Smooth muscle cell of the brain vasculature (primary cell): ENCODE results near the gene GNL3.
A peak's percentile ranks its signal among the peaks of the same experiment; 100 is the strongest.
"Not testable (repeated sequence)": the region's sequence is repeated elsewhere in the genome, so short reads cannot be mapped to it uniquely, and the experiment has no call there.

Experiments used
- DNase-seq: peaks from one replicate; pipeline ENCODE4 v3.0.0-alpha.2; 2012; ENCODE audit warnings: low read depth, low spot score

The GNL3 gene

GRCh38 chr3:52685709-52686691, at the start of gene GNL3, which contains the start of gene PBRM1:
Gene GNL3, plus strand, starts transcription at chr3:52686032. Its CDS starts 61 bp downstream, at chr3:52686093.
Gene PBRM1, minus strand, starts transcription at chr3:52685913.
- DNase-seq = peak; percentile 89

GRCh38 chr3:52636673-52637072, 49.2 kb upstream of the GNL3 start:
- no peak for DNase-seq

GRCh38 chr3:52645549-52645948, 40.3 kb upstream of the GNL3 start:
- no peak for DNase-seq

GRCh38 chr3:52649461-52650210, 36.2 kb upstream of the GNL3 start:
- no peak for DNase-seq

GRCh38 chr3:52650439-52650838, 35.4 kb upstream of the GNL3 start:
- DNase-seq = no peak

- no peak for DNase-seq
Measured at GRCh38 chr3:52651592-52651991, 34.2 kb upstream of the GNL3 start.

GRCh38 chr3:52655895-52656294, 29.9 kb upstream of the GNL3 start:
- no peak for DNase-seq

- DNase-seq = no peak
Measured at GRCh38 chr3:52660046-52660445, 25.8 kb upstream of the GNL3 start.

- DNase-seq = no peak
Measured at GRCh38 chr3:52663098-52663497, 22.7 kb upstream of the GNL3 start.

GRCh38 chr3:52670621-52671521, 15.0 kb upstream of the GNL3 start:
- peak; percentile 94 for DNase-seq

GRCh38 chr3:52671676-52672075, 14.2 kb upstream of the GNL3 start:
- DNase-seq = no peak

GRCh38 chr3:52676201-52676600, 9.6 kb upstream of the GNL3 start:
- not testable (repeated sequence) for DNase-seq

- DNase-seq = no peak
Measured at GRCh38 chr3:52678265-52679198, 7.3 kb upstream of the GNL3 start.

GRCh38 chr3:52679199-52679538, 6.7 kb upstream of the GNL3 start:
- no peak for DNase-seq

GRCh38 chr3:52679811-52680210, 6.0 kb upstream of the GNL3 start:
- DNase-seq = no peak

- DNase-seq = no peak
Measured at GRCh38 chr3:52681596-52681995, 4.2 kb upstream of the GNL3 start.

- peak; percentile 43 for DNase-seq
Measured at GRCh38 chr3:52682016-52682415, 3.8 kb upstream of the GNL3 start.

- no peak for DNase-seq
Measured at GRCh38 chr3:52683611-52684010, 2.2 kb upstream of the GNL3 start.

- DNase-seq = no peak
Measured at GRCh38 chr3:52684184-52684583, 1.6 kb upstream of the GNL3 start.

- no peak for DNase-seq
Measured at GRCh38 chr3:52685285-52685708, 535 bp upstream of the GNL3 start.
